ENCODE data around the gene LUZP4.
A peak's percentile ranks its signal among the peaks of the same experiment; 100 is the strongest.
"Not testable (repeated sequence)": the region's sequence is repeated elsewhere in the genome, so short reads cannot be mapped to it uniquely, and the experiment has no call there.

Gene LUZP4

GRCh38 chrX:115311601-115312001 is 22.1 kb downstream of the LUZP4 start:
- TF ChIP-seq CTCF (IDR thresholded peaks at IDR 0.05; ENCODE audit: borderline replicate concordance, insufficient read depth, low read depth, low read length), result no peak
- no peak overlapping the region for H3K4me3 ChIP-seq (ENCODE audit: low read depth, low read length)

- H3K4me3 ChIP-seq (ENCODE audit: low read depth, low read length), result no peak overlapping the region
- TF ChIP-seq CTCF (IDR thresholded peaks at IDR 0.05; ENCODE audit: borderline replicate concordance, insufficient read depth, low read depth, low read length), result no peak
Observed at GRCh38 chrX:115318139-115318538, 28.6 kb downstream of the LUZP4 start.

GRCh38 chrX:115322375-115322774 is 32.9 kb downstream of the LUZP4 start:
- no peak overlapping the region for H3K4me3 ChIP-seq (ENCODE audit: low read depth, low read length)
- no peak for TF ChIP-seq CTCF (IDR thresholded peaks at IDR 0.05; ENCODE audit: borderline replicate concordance, insufficient read depth, low read depth, low read length)

GRCh38 chrX:115324194-115324593 is 34.7 kb downstream of the LUZP4 start:
- no peak for TF ChIP-seq CTCF (IDR thresholded peaks at IDR 0.05; ENCODE audit: borderline replicate concordance, insufficient read depth, low read depth, low read length)
- H3K4me3 ChIP-seq (ENCODE audit: low read depth, low read length), result no peak overlapping the region

- H3K4me3 ChIP-seq (ENCODE audit: low read depth, low read length), result not testable (repeated sequence)
Observed at GRCh38 chrX:115329282-115329681, 39.8 kb downstream of the LUZP4 start.

DNA sequence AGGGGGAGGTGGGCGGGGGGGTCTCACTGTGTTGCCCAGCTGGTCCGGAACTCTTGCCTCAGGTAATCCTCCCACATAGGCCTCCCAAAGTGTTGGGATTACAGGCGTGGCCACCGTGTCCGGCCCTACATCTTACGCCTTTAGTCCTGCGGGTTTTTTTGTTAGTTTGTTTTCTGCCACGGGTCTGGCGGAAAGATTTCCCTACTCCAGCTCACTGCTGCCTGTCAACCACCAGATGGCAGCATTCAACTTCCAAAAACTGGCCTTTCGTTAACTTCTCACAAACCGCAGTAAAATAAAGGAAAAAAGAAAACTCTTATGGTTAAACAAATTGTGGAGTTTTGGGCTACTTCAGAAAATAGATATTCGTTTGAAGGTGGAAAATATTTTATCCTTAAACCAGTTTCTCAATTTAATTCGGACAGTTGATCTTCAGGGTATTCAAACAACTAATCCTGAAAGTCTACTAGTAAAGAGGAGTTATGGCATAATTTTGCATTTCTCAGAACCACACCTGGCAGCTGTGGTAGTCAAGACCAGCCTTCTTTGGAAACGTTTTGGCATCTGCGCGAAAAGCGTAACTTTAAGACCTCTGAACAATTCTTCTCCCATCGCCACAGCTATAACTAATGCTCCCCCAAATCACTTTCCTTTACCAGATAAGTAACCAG is 41.1 kb downstream of the LUZP4 start:
- H3K4me3 ChIP-seq (ENCODE audit: low read depth, low read length), result no peak overlapping the region
- TF ChIP-seq CTCF (IDR thresholded peaks at IDR 0.05; ENCODE audit: borderline replicate concordance, insufficient read depth, low read depth, low read length), result peak; percentile 76

DNA sequence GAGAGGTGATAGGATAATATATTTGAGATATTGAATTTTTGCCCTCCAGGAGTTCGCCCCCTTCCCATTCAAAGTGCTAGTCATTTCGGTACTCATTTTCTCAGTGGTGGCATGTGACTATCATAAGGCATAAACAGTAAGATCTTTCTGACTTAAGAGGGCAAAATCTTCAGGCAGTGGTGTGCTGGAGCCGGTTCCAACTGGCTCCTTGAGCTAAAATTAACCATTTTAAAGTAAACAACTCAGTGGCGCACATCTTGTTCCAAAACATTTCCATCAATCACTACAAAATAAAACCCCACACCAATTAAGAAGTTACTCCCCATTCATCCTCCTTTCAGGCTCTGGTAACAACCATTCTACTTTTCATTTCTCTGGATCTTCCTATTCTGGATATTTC is 43.3 kb downstream of the LUZP4 start:
- no peak for TF ChIP-seq CTCF (IDR thresholded peaks at IDR 0.05; ENCODE audit: borderline replicate concordance, insufficient read depth, low read depth, low read length)
- no peak overlapping the region for H3K4me3 ChIP-seq (ENCODE audit: low read depth, low read length)

GRCh38 chrX:115333446-115333845 is 43.9 kb downstream of the LUZP4 start:
- no peak for TF ChIP-seq CTCF (IDR thresholded peaks at IDR 0.05; ENCODE audit: borderline replicate concordance, insufficient read depth, low read depth, low read length)
- no peak overlapping the region for H3K4me3 ChIP-seq (ENCODE audit: low read depth, low read length)
